Activated naive CD4-positive, alpha-beta T cell treated with anti-CD3 and anti-CD28 coated beads, Interleukin-2, amount 50 U/mL, for 24 hours (primary cell): ENCODE data around the gene STIP1.

ENCODE experiments used
- H3K27ac Mint-ChIP-seq: one replicate; pipeline ENCODE4 v1.8.0; 2021; ENCODE audit warnings: mild to moderate bottlenecking, mixed read lengths
- H3K27me3 Mint-ChIP-seq: one replicate; pipeline ENCODE4 v1.8.0; 2021; ENCODE audit warnings: mixed read lengths
- H3K36me3 Mint-ChIP-seq: one replicate; pipeline ENCODE4 v1.8.0; 2021; ENCODE audit warnings: mixed read lengths
- H3K4me1 Mint-ChIP-seq: one replicate; pipeline ENCODE4 v1.8.0; 2021; ENCODE audit warnings: mixed read lengths
- H3K4me3 Mint-ChIP-seq: one replicate; pipeline ENCODE4 v1.8.0; 2021; ENCODE audit warnings: mild to moderate bottlenecking, mixed read lengths
- H3K9me3 Mint-ChIP-seq: one replicate; pipeline ENCODE4 v1.8.0; 2021; ENCODE audit warnings: mixed read lengths

The STIP1 gene

DNA sequence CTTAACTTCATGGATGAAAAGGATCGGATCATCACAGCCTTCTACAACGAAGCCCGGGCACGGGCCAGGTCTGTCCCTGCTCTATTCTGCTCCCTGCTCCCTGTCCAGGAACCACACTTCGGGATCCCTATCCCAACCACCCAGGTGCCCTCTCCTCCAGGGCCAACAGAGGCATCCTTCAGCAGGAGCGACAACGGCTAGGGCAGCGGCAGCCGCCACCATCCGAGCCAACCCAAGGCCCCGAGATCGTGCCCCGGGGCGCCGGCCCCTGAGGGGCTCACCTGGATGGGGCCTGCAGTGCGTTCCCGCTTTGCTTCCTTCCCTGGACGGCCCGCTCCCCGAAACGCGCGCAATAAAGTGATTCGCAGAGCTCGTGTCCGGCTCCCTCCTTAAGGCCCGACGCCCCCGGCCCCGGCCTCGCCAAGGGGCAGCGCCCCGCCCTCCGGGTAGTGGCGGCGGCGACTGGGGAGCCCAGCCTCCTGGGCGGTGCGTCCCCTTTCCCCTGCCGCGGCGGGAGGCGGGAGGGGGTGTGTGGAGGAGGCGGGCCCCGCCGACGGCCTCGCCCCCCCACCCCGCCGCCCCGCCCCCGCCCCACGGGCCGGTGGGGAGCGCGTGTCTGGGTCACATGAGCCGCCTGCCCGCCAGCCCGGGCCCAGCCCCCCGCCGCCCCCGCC is 48.1 kb downstream of the STIP1 start, which contains the start of gene VEGFB:
VEGFB (plus strand) TSS at position 672 of the 674 bp plus-strand sequence. CDS start 250 bp downstream, outside the sequence.
- no peaks in the 10 kb centered on the region for H3K36me3 Mint-ChIP-seq
- H3K27ac Mint-ChIP-seq = peak within 1 kb of the TSS; percentile 91
- no peaks in the 10 kb centered on the region for H3K27me3 Mint-ChIP-seq
- H3K4me1 Mint-ChIP-seq = peaks cover 45% of the 10 kb centered on the region
- peak within 1 kb of the TSS; percentile 79 for H3K4me3 Mint-ChIP-seq
- no peaks in the 10 kb centered on the region for H3K9me3 Mint-ChIP-seq

DNA sequence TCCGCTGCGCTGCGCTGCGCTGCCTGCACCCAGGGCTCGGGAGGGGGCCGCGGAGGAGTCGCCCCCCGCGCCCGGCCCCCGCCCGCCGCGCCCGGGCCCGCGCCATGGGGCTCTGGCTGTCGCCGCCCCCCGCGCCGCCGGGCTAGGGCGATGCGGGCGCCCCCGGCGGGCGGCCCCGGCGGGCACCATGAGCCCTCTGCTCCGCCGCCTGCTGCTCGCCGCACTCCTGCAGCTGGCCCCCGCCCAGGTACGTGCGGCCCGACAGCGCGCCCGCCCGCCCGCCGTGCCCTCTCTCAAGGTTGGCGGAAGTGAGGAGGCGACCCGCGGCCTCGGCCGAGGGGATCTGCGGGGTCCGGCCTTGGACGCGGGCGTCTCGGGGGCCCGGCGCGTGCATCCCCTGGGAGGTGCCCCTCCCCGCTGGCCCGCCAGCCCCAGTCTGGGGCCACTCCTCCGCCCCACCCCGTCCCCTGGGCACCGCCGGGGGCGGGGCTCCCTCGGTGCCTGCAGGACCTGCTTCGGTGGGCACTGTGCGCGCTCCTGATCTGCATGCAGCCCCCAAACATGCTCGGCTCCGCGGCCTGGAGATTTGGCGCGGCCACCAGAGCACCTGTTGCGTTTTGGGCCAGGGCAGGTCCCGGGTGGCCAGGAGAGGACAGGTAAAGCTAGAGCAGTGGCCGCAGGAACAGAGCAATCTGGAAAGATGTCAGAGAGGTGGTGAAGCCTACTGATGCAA is 48.8 kb downstream of the STIP1 start:
- Mint-ChIP-seq H3K27me3 (no peaks in the 10 kb centered on the region), H3K9me3 (no peaks in the 10 kb centered on the region), H3K4me3 (peak overlapping the region; percentile 79)

GRCh38 chr11:64235437-64236161 is 49.6 kb downstream of the STIP1 start:
- peaks cover 45% of the 10 kb centered on the region for H3K4me1 Mint-ChIP-seq
- no peaks in the 10 kb centered on the region for H3K36me3 Mint-ChIP-seq
- H3K9me3 Mint-ChIP-seq = no peaks in the 10 kb centered on the region
- H3K27ac Mint-ChIP-seq = peak overlapping the region; percentile 91
- peak overlapping the region; percentile 79 for H3K4me3 Mint-ChIP-seq
- no peaks in the 10 kb centered on the region for H3K27me3 Mint-ChIP-seq

More for the DNA sequence above, 48.8 kb downstream of the STIP1 start:
- peak overlapping the region; percentile 76 for H3K27ac Mint-ChIP-seq
- no peaks in the 10 kb centered on the region for H3K36me3 Mint-ChIP-seq
- peaks cover 40% of the 10 kb centered on the region for H3K4me1 Mint-ChIP-seq

GRCh38 chr11:64237484-64237951 is 51.5 kb downstream of the STIP1 start:
- no peaks in the 10 kb centered on the region for H3K9me3 Mint-ChIP-seq
- H3K27ac Mint-ChIP-seq = no peak overlapping the region

DNA sequence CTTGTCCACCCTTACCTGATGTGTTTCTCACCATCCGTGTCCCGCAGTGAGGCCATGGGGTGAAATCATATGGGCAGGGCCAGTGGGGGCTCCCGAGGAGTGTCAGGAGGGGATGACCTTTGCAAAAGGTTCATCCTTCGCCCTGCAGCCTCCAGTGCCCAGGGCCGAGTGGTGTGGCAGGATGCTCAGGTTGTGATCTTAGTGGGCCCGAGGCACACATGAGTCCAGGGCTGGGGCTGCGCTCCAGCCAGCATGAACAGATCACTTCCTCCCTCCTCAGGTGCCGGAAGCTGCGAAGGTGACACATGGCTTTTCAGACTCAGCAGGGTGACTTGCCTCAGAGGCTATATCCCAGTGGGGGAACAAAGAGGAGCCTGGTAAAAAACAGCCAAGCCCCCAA is 52.1 kb downstream of the STIP1 start:
- Mint-ChIP-seq H3K36me3 (no peaks in the 10 kb centered on the region), H3K9me3 (no peaks in the 10 kb centered on the region), H3K4me3 (no peak overlapping the region), H3K27me3 (no peaks in the 10 kb centered on the region), H3K4me1 (peaks cover 35% of the 10 kb centered on the region), H3K27ac (no peak overlapping the region)

More at GRCh38 chr11:64237484-64237951, 51.5 kb downstream of the STIP1 start:
- Mint-ChIP-seq H3K4me1 (peaks cover 35% of the 10 kb centered on the region), H3K36me3 (no peaks in the 10 kb centered on the region), H3K27me3 (no peaks in the 10 kb centered on the region), H3K4me3 (no peak overlapping the region)

DNA sequence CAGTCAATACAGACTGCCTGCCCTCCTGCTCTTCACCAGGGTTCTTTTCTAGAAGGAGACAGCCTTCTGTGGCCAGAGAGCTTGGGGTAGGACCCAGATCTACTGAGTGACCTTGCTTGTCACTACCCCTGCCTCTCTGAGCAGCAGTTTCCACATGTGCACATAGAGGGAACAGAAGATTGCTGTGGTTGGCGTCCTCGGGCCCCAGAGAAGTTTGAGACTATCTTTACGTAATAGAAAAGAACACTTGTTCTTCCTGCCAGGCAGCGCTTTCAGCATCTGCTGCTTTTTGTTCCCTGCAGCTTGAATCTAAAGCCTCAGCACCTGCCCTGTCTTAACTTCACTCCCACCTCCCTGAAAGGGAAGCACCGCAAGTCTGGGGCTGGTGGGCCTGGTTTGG is 53.0 kb downstream of the STIP1 start:
- H3K4me1 Mint-ChIP-seq = peaks cover 37% of the 10 kb centered on the region
- no peaks in the 10 kb centered on the region for H3K9me3 Mint-ChIP-seq
- H3K4me3 Mint-ChIP-seq = no peak overlapping the region
- H3K36me3 Mint-ChIP-seq = no peaks in the 10 kb centered on the region
- no peaks in the 10 kb centered on the region for H3K27me3 Mint-ChIP-seq
- peak overlapping the region; percentile 59 for H3K27ac Mint-ChIP-seq

DNA sequence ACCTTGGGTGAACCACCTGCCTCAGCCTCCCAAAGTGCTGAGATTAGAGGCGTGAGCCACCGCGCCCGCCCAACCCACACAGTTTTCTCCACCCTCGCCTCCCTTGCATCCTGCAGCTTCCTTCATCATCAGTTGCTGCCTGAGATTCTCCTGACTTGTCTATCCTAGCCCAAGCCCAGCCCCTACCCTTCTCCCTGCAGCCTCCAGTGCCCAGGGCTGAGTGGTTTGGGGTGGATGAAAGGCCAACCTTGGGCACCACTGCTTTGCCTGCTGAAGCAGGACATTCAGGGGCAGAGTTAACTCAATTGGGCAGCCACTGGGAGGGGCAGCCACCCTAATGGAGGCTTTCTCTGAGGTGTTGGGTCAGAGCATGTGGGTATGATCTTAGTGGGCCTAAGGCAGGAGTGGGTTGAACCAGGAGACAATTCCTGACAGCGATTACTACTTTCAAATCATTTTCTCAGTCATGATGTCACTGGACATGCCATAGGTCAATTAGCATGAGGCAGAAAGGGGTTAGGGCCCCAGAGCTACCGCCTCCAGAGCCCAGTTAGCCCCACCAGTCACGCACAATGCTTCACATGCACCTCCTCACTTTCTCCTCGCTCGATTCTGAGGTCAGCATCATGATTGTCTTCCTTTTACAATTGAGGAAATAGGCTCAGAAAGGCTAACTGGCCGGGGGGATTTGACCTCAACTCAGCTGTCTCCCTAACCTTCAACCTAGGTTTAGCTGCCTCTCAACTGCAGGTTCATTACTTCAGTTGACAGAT is 53.9 kb downstream of the STIP1 start:
- Mint-ChIP-seq H3K36me3 (no peaks in the 10 kb centered on the region), H3K4me1 (peaks cover 37% of the 10 kb centered on the region), H3K27ac (peak overlapping the region; percentile 97), H3K4me3 (peak overlapping the region; percentile 93), H3K9me3 (no peaks in the 10 kb centered on the region), H3K27me3 (no peaks in the 10 kb centered on the region)

GRCh38 chr11:64240435-64241240 is 54.7 kb downstream of the STIP1 start, which contains the start of gene FKBP2:
TSS of gene FKBP2 (plus strand) at chr11:64241095. CDS start at chr11:64242388, 1,293 bp downstream.
- no peaks in the 10 kb centered on the region for H3K27me3 Mint-ChIP-seq
- H3K4me3 Mint-ChIP-seq = peak within 1 kb of the TSS; percentile 93
- no peaks in the 10 kb centered on the region for H3K36me3 Mint-ChIP-seq
- H3K27ac Mint-ChIP-seq = peak within 1 kb of the TSS; percentile 97
- no peaks in the 10 kb centered on the region for H3K9me3 Mint-ChIP-seq
- peaks cover 30% of the 10 kb centered on the region for H3K4me1 Mint-ChIP-seq

- Mint-ChIP-seq H3K27ac (peak overlapping the region; percentile 97), H3K27me3 (no peaks in the 10 kb centered on the region), H3K36me3 (no peaks in the 10 kb centered on the region), H3K4me1 (peaks cover 28% of the 10 kb centered on the region), H3K9me3 (no peaks in the 10 kb centered on the region), H3K4me3 (peak overlapping the region; percentile 93)
Measured at GRCh38 chr11:64241241-64241490, 55.2 kb downstream of the STIP1 start.

DNA sequence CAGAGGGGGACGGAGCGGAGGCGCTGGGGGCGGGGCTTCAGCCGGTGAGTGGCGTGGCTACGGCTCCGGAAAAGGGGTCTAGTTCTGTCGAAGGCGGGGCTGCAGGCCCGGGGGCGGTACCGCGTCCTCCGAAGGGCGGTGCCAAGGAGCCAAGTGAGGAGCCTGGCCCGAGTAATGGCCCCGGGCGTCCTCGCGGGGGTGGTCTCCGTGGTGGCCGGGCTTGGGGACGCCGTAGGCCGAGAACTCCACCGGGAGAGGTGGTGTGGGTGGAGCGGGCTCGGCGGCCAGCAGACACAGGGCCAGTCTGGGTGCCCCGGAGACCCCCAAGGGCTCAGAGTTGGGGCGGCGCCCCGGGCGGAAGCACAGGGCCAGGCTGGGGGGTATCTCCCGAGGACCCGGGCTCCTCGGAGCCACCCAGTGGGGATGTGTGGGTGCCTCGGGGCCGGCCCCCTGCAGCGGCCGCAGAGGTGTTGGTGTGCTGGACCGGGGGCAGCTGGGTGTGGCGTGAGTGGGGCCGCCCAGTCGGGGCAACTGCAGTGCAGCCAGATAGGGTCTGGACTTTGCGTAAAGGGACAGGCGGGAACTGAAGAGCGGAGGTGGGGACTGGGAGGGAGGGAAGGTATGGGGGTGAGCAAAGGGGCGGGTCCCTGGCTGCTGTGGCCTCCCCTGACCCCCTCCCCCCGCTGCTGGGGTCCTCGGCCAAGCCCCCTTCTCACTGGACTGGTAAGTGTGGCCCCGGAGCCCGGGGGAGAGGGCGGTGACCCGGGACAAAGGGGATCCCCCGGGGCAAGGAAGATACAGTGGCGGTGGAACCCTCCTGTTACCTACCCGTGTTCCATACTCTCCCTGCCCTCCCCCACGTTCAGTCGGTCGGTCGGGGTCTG is 55.8 kb downstream of the STIP1 start:
- no peaks in the 10 kb centered on the region for H3K9me3 Mint-ChIP-seq
- no peaks in the 10 kb centered on the region for H3K27me3 Mint-ChIP-seq
- H3K4me3 Mint-ChIP-seq = peak overlapping the region; percentile 93

DNA sequence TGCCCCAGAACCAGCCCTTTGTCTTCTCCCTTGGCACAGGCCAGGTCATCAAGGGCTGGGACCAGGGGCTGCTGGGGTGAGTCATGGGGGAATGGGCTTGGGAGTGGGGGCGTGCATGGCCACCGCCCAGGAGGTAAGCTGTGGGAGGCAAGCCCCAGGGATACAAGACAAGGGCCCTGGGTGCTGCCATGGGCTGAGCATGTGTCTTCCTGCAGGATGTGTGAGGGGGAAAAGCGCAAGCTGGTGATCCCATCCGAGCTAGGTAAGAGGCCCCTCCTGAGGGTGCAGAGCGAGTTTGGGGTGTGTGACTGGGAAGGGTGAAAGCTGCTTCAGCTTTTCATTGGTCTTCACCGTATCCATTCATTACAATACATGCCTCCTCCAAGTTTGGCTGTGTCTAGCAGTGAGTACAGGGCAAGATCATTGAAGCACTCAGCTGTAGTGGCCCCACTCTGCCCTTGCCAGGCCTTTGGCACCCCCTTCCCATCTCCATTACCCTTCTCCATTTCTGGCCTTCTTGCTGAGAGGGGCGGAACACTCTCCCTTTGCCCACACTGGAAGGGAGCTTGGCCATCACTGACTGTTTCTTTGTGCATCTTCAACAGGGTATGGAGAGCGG is 57.4 kb downstream of the STIP1 start:
- peaks cover 28% of the 10 kb centered on the region for H3K4me1 Mint-ChIP-seq
- H3K36me3 Mint-ChIP-seq = no peaks in the 10 kb centered on the region
- no peaks in the 10 kb centered on the region for H3K9me3 Mint-ChIP-seq
- no peaks in the 10 kb centered on the region for H3K27me3 Mint-ChIP-seq
- H3K27ac Mint-ChIP-seq = peak overlapping the region; percentile 1
- H3K4me3 Mint-ChIP-seq = peak overlapping the region; percentile 46

More for the DNA sequence above, 55.8 kb downstream of the STIP1 start:
- Mint-ChIP-seq H3K27ac (peak overlapping the region; percentile 97), H3K4me1 (peaks cover 28% of the 10 kb centered on the region), H3K36me3 (no peaks in the 10 kb centered on the region)

GRCh38 chr11:64244107-64244506 is 58.1 kb downstream of the STIP1 start:
- H3K27ac Mint-ChIP-seq = no peak overlapping the region
- no peaks in the 10 kb centered on the region for H3K27me3 Mint-ChIP-seq
- H3K4me3 Mint-ChIP-seq = peak overlapping the region; percentile 46
- no peaks in the 10 kb centered on the region for H3K36me3 Mint-ChIP-seq
- no peaks in the 10 kb centered on the region for H3K9me3 Mint-ChIP-seq
- H3K4me1 Mint-ChIP-seq = peaks cover 28% of the 10 kb centered on the region

GRCh38 chr11:64244966-64245365 is 59.0 kb downstream of the STIP1 start:
- no peaks in the 10 kb centered on the region for H3K36me3 Mint-ChIP-seq
- H3K4me3 Mint-ChIP-seq = peak overlapping the region; percentile 95
- no peak overlapping the region for H3K27ac Mint-ChIP-seq
- peaks cover 25% of the 10 kb centered on the region for H3K4me1 Mint-ChIP-seq
- no peaks in the 10 kb centered on the region for H3K27me3 Mint-ChIP-seq
- H3K9me3 Mint-ChIP-seq = no peaks in the 10 kb centered on the region
